Measurements from ENCODE around the gene ALK.
"Not testable (repeated sequence)": the region's sequence is repeated elsewhere in the genome, so short reads cannot be mapped to it uniquely, and the experiment has no call there.

The ALK gene

GRCh38 chr2:29263886-29264285, 657.5 kb downstream of the ALK start:
- DNase-seq: no peak

DNA sequence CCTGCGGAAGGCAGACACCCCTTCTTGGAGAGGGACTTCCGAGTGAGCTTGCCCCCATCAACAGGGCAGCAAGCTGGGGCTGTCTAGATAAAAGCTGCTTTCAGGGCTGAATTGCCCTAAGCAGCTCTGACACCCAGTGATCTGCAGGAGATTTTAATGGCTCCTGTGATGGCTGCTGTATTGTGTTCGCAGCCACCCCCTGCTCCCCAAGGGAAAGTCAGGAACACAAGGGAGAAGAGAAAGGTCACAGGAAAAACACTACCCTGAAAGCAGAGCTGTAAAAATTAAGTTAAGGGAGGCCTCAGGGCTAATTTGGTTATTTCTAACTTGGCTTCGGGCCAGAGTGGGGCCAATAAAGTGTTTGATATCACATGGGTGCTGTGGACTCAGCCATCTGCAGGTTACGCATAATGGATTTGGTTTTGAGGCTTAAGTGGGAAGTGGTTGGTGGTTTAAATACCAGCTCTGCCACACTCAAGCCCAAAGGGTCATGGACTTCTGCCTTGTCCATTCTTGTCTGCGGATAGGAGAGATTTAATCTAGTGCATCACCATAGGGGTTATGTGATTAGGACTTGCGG, 658.6 kb downstream of the ALK start:
- no peak for DNase-seq

- no peak for DNase-seq
Observed at GRCh38 chr2:29261003-29261402, 660.4 kb downstream of the ALK start.

GRCh38 chr2:29260142-29260772, 661.1 kb downstream of the ALK start:
- DNase-seq: no peak

- DNase-seq: no peak
Observed at GRCh38 chr2:29259221-29259620, 662.2 kb downstream of the ALK start.

DNA sequence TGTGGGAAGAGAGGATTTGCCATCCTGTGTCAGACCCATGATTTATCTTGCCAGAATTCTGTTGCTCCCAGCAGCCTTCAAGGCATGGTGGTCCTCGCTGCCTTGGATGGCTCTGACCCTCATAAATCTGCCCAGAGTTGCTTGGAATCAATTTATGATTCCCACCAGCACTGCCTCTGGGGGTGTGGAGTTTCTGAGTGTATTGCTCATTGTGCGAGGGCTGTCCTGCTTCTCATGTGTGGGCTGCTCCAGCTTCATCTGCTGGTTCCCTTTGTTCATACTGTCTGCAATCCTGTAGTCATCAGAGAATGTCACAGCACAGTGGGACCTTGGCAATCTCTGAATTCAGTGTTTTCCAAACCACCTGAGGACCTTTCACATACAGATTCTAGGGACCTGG, 666.4 kb downstream of the ALK start:
- no peak for DNase-seq

DNA sequence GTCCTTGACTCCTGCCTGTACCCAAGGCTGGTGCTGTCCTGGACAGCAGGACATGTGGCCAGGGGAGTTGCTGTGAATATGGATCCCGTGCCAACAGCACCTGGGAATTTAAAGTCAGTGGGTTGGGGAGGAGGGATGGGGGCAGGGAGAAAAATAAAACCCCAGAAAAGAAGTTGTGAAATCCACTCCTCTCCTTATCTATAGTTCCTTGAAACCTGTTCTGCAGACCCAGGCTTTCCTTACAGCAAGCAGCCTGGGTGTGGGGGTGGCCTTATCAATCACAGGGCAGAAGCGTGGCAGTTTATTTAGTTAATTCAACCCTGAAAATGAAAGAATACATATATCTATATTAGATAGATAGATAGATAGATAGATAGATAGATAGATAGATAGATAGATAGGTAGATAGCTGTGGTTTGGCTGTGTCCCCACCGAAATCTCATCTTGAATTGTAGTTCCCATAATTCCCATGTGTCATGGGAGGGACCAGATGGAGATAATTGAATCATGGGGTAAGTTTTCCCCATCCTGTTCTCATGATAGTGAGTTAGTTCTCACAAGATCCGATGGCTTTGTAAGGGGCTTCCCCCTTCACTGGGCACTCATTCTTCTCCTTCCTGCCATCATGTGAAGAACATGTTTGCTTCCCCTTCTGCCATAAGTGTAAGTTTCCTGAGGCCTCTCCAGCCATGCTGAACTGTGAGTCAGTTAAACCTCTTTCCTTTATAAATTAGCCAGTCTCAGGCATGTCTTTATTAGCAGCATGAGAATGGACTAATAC, 667.7 kb downstream of the ALK start:
- not testable (repeated sequence) for DNase-seq

DNA sequence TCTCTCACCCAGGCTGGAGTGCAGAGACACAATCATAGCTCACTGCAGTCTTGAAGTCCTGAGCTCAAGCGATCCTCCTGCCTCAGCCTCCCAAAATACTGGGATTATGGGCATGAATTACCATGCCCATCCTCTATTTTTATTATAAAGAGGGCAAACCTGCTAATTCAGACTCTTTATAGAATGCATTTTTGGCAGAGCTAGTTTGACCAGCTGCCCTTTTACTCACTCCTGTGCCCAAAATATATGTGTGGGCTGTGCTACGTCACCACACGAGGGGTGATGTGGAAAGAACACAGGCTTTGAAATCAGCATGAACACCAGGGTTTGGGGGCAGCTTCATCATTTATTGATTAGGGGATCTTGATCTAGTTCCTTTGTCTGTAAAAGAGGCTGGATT, 668.4 kb downstream of the ALK start:
- DNase-seq: no peak

- DNase-seq: no peak
Observed at GRCh38 chr2:29251406-29251805, 670.0 kb downstream of the ALK start.

- DNase-seq: no peak
Observed at GRCh38 chr2:29250977-29251376, 670.4 kb downstream of the ALK start.

DNA sequence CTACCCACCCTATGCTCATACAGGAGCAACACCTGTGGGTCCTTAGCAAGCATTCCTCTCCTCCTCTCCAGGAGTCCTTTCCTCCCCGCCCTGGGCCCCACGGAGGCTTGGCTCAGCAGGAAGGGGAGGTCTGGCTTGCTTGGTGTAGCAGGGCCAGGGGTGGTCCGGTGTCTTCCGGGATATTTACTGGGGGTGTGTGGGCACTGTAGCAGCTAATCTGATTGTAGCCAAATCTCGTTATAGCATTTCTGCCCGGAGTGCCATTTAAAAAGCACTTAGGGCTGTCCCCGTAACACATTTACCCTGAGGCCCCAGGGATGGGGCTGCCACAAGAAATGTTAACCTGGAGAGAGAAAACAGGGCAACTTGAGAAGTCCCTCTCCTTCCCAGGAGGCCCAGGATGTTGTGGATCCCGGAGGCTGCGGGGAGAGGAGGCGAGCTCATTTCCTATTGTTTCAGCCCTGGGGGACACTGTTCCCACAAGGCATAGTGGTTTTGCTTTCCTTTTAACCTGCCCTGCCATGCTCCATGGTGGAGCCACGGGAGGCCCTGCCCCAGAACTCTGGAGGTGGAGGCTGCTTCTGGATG, 671.6 kb downstream of the ALK start:
- DNase-seq: no peak

- no peak for DNase-seq
Observed at GRCh38 chr2:29247336-29247914, 674.0 kb downstream of the ALK start.

GRCh38 chr2:29246383-29247300, 674.7 kb downstream of the ALK start:
- no peak for DNase-seq

DNA sequence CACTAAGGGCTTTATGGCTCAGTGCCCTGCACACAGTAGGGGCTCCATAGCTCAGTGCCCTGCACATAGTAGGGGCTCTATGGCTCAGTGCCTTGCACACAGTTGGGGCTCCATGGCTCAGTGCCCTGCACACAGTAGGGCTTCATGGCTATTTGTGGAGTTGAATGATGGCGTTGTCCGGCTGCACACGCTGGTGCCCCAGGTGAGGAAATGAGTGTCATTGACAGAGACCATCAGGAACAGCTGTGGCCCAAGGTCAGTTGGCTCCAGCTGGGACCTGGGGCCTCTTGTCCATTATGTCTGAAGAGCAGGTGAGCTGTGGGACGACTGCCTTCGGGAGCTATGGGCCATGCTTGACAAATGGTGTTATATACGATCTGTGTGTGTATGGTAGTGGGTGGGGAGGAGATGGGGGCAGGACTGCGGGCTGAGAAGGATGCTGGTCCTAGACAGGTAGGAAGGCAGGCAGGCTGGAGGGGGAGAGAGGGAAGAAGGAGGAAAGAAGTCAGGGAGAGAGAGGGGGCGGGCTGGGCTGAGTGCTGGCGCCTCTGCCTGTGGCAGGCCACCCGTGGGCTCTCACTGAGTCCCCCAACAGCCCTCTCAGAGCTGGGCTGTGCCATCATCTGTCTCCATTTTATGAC, 675.5 kb downstream of the ALK start:
- DNase-seq: no peak

DNA sequence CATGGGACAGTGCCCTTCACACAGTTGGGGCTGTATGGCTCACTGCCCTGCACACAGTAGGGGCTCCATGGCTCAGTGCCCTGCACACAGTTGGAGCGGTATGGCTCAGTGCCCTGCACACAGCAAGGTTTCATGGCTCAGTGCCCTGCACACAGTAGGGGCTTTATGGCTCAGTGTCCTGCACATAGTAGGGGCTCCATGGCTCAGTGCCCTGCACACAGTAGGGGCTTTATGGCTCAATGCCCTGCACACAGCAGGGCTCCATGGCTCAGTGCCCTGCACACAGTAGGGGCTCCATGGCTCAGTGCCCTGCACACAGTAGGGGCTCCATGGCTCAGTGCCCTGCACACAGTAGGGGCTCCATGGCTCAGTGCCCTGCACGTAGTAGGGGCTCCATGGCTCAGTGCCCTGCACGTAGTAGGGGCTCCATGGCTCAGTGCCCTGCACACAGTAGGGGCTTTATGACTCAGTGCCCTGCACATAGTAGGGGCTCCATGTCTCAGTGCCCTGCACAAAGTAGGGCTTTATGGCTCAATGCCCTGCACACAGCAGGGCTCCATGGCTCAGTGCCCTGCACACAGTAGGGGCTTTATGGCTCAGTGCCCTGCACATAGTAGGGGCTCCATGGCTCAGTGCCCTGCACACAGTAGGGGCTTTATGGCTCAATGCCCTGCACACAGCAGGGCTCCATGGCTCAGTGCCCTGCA, 676.2 kb downstream of the ALK start:
- DNase-seq: not testable (repeated sequence)

DNA sequence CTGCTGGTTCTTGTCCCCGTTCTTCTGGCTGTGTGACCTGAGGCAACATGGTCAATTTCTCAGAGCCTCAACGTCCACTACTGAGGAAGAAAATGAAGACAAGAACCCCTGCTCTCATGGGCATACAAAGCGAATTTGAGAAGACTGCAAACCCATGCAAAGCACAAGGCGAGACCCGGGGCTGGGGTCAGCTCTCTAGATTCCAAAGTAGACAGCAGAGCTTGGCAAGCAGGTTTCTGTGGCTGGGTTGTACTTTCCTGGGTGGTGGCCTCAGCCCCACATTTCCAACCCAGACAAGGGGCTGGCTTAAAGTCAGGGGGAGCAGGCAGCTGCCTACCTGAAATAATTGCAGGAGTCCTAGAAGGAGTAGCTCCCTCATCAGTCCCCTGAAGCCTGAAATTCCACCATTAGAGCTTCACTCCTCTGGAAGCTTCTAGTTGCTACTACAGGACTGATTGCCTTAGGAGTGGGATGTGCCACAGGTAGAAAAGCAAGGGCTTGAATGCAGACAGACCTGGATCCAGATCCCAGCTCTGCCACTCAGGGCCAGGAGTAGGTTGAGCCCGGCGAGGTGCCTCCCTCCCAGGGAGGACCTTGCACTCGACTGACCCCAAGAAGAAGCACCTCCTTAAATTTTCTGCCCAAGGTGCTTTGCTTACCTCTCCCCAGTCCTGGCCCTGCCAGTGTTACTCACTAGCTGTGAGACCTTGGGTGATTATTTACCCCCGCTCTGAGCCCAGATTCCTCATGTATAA, 678.6 kb downstream of the ALK start:
- DNase-seq: no peak

- no peak for DNase-seq
Observed at GRCh38 chr2:29241955-29242565, 679.3 kb downstream of the ALK start.

GRCh38 chr2:29241341-29241740, 680.0 kb downstream of the ALK start:
- no peak for DNase-seq

DNA sequence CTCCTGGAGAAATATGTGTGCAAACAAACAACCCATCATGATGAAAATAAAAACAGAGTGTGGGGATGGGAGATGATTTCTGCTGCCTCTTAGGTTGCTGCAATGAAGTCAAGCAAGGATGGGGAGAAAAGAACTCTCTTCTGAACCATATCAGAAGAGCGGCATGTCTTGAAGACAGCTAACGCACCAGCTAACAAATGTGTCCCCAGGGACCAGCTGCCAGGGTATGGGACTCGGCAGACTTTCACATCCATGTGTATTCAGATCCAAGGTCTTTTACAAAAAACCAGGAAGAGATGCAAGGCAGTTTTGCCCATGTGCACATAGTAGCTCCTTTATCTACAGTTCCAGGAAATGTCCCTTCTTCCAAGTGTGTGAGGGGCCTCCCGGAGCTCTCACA, 680.8 kb downstream of the ALK start:
- DNase-seq: no peak
